ENCODE results near the gene PRAC1. TPM values are rescaled to one million over a fixed set of nuclear protein-coding genes. Genes with fewer than 3 reads are reported as not detected.
A peak's percentile ranks its signal among the peaks of the same experiment; 100 is the strongest.

PRAC1 gene
- total and polyA plus RNA-seq, 8 donors, result not detected

- no peaks in the 10 kb centered on the region for H3K4me1 ChIP-seq
- no peak overlapping the region for H3K27ac ChIP-seq
- ATAC-seq (no peak), FAIRE-seq (no peak), DNase-seq (no peak)
- no peaks in the 10 kb centered on the region for H3K9me3 ChIP-seq
- intact Hi-C loops (cut with DNase I), result no loop called here
- no peak for TF ChIP-seq CTCF (IDR thresholded peaks at IDR 0.05)
- no peaks in the 10 kb centered on the region for H3K36me3 ChIP-seq
- H3K4me3 ChIP-seq, result no peak overlapping the region
- H3K27me3 ChIP-seq, result peaks cover 23 to 83% (median 43%) of the 10 kb centered on the region in 4 donors
- 8% methylated on average over 13 of the region's 13 CpGs for WGBS, 2 donors
Observed at GRCh38 chr17:48751733-48752398, 29.5 kb upstream of the PRAC1 start.

GRCh38 chr17:48751172-48751571 is 28.9 kb upstream of the PRAC1 start:
- Histone ChIP-seq H3K4me3 (no peak overlapping the region), H3K9me3 (no peaks in the 10 kb centered on the region), H3K27ac (no peak overlapping the region), H3K27me3 (peaks cover 23 to 82% (median 43%) of the 10 kb centered on the region in 4 donors), H3K36me3 (no peaks in the 10 kb centered on the region), H3K4me1 (no peaks in the 10 kb centered on the region)
- FAIRE-seq, result no peak
- WGBS, 2 donors, result 0 to 4% methylated on average over 3 of the region's 3 CpGs
- ATAC-seq, result no peak
- DNase-seq, result no peak
- no peak for TF ChIP-seq CTCF (IDR thresholded peaks at IDR 0.05)
- intact Hi-C loops (cut with DNase I), result no loop called here

GRCh38 chr17:48749621-48750553 is 27.6 kb upstream of the PRAC1 start:
- ATAC-seq (no peak), FAIRE-seq (no peak), DNase-seq (no peak)
- no peaks in the 10 kb centered on the region for H3K9me3 ChIP-seq
- no peaks in the 10 kb centered on the region for H3K36me3 ChIP-seq
- peaks cover 16 to 82% (median 39%) of the 10 kb centered on the region in 4 donors for H3K27me3 ChIP-seq
- TF ChIP-seq CTCF (IDR thresholded peaks at IDR 0.05), result no peak
- no peaks in the 10 kb centered on the region for H3K4me1 ChIP-seq
- intact Hi-C loops (cut with DNase I), result no loop called here
- H3K4me3 ChIP-seq, result no peak overlapping the region
- WGBS, 2 donors, result 7 to 8% methylated on average over 32 of the region's 32 CpGs
- H3K27ac ChIP-seq, result no peak overlapping the region

GRCh38 chr17:48748718-48749566 is 26.6 kb upstream of the PRAC1 start:
- Histone ChIP-seq H3K9me3 (no peaks in the 10 kb centered on the region), H3K4me1 (no peaks in the 10 kb centered on the region), H3K36me3 (no peaks in the 10 kb centered on the region), H3K27ac (no peak overlapping the region), H3K27me3 (peaks cover 14 to 81% (median 38%) of the 10 kb centered on the region in 4 donors), H3K4me3 (no peak overlapping the region)
- intact Hi-C loops (cut with DNase I), result no loop called here
- TF ChIP-seq CTCF (IDR thresholded peaks at IDR 0.05), result no peak
- no peak for ATAC-seq
- DNase-seq, result no peak
- WGBS, 2 donors, result 20 to 27% methylated on average over 16 of the region's 16 CpGs
- peak; percentile 91 for FAIRE-seq

Measured in pancreas (tissue), 10 donors.